Sciatic nerve (tissue), 2 donors: Measurements from ENCODE around the gene MUC15. TPM values are rescaled to one million over a fixed set of nuclear protein-coding genes. Genes with fewer than 3 reads are reported as not detected.
"Not testable (repeated sequence)": the region's sequence is repeated elsewhere in the genome, so short reads cannot be mapped to it uniquely, and the experiment has no call there.

Source experiments
- ATAC-seq: fragments of 200-7000 bp; cut with Tn5 transposase; one replicate; pipeline ENCODE4 v1.9.1; 2020; ENCODE audit warnings: mild to moderate bottlenecking, moderate library complexity
- DNase-seq: peaks from one replicate; pipeline ENCODE4 v3.0.0-alpha.2; 2020; ENCODE audit warnings: low spot score
- intact Hi-C: fragments of 100-400 bp; cut with DNase I; formaldehyde crosslinking; loops from one replicate; pipeline ENCODE4 v1.14.2; 2022
- total RNA-seq: library from RNA; stranded (reverse); fragmentation: NEBNext Ultra II Directional; extraction: Animal tissue kit (Norgen Biotek cat#: 25700); gene quantifications from one replicate; pipeline ENCODE4 v1.2.1, GENCODE V29; 2021
- donor health status: DM: no; HTN: no; CAD: no.
- donor health status: DM: no; HTN: no; CAD: no.

Gene MUC15
- not detected for total RNA-seq

- intact Hi-C loops, result no loop called here
- no peak for DNase-seq
- no peak for ATAC-seq
Measured at GRCh38 chr11:26571861-26572654, at the start of gene MUC15. MUC15 (minus strand) TSS chr11:26572263; CDS start chr11:26567094, 5,169 bp downstream.

GRCh38 chr11:26621132-26621531, 49.1 kb upstream of the MUC15 start:
- ATAC-seq (no peak), DNase-seq (no peak)
- intact Hi-C loops, result no loop called here

GRCh38 chr11:26620282-26621045, 48.4 kb upstream of the MUC15 start:
- intact Hi-C loops, result no loop called here
- no peak for ATAC-seq
- no peak for DNase-seq

- DNase-seq (no peak), ATAC-seq (no peak)
- intact Hi-C loops, result no loop called here
Measured at GRCh38 chr11:26618441-26618840, 46.4 kb upstream of the MUC15 start.

- intact Hi-C loops, result no loop called here
- ATAC-seq (no peak), DNase-seq (no peak)
Measured at GRCh38 chr11:26613759-26614158, 41.7 kb upstream of the MUC15 start.

- intact Hi-C loops, result no loop called here
- no peak for ATAC-seq
Measured at GRCh38 chr11:26608507-26609146, 36.6 kb upstream of the MUC15 start.

GRCh38 chr11:26607725-26608506, 35.9 kb upstream of the MUC15 start:
- intact Hi-C loops, result no loop called here
- ATAC-seq, result no peak
- no peak for DNase-seq

More at GRCh38 chr11:26608507-26609146, 36.6 kb upstream of the MUC15 start:
- DNase-seq, result no peak

GRCh38 chr11:26599876-26600434, 27.9 kb upstream of the MUC15 start:
- ATAC-seq (no peak), DNase-seq (no peak)
- intact Hi-C loops, result no loop called here

- intact Hi-C loops, result no loop called here
- ATAC-seq, result no peak
- no peak for DNase-seq
Measured at GRCh38 chr11:26599425-26599824, 27.4 kb upstream of the MUC15 start.

- no peak for ATAC-seq
Measured at GRCh38 chr11:26597899-26598298, 25.8 kb upstream of the MUC15 start.

GRCh38 chr11:26597049-26597689, 25.1 kb upstream of the MUC15 start:
- intact Hi-C loops, ATAC-seq, DNase-seq: not testable (repeated sequence)

More at GRCh38 chr11:26597899-26598298, 25.8 kb upstream of the MUC15 start:
- intact Hi-C loops, result no loop called here
- no peak for DNase-seq

- ATAC-seq, DNase-seq, intact Hi-C loops: not testable (repeated sequence)
Measured at GRCh38 chr11:26595207-26595865, 23.3 kb upstream of the MUC15 start.

- intact Hi-C loops, result no loop called here
- DNase-seq (no peak), ATAC-seq (no peak)
Measured at GRCh38 chr11:26593691-26594090, 21.6 kb upstream of the MUC15 start.

GRCh38 chr11:26587073-26587472, 15.0 kb upstream of the MUC15 start:
- ATAC-seq (no peak), DNase-seq (no peak)
- intact Hi-C loops, result no loop called here

GRCh38 chr11:26584818-26585217, 12.8 kb upstream of the MUC15 start:
- intact Hi-C loops, result no loop called here
- ATAC-seq, result no peak
- no peak for DNase-seq

GRCh38 chr11:26583550-26583949, 11.5 kb upstream of the MUC15 start:
- DNase-seq (no peak), ATAC-seq (no peak)
- intact Hi-C loops, result no loop called here

GRCh38 chr11:26580929-26581328, 8.9 kb upstream of the MUC15 start:
- ATAC-seq, result no peak
- intact Hi-C loops, result no loop called here

GRCh38 chr11:26579683-26580082, 7.6 kb upstream of the MUC15 start:
- DNase-seq (no peak), ATAC-seq (no peak)
- intact Hi-C loops, result no loop called here

More at GRCh38 chr11:26580929-26581328, 8.9 kb upstream of the MUC15 start:
- no peak for DNase-seq
